NK-92 (cell line): ENCODE measurements around the gene PPP1R12B.
"Not testable (repeated sequence)": the region's sequence is repeated elsewhere in the genome, so short reads cannot be mapped to it uniquely, and the experiment has no call there.

Experiments used
- DNase-seq: peaks from one replicate; lab custom pipeline; 2025; ENCODE audit not compliant: unreplicated experiment; lab: John Stamatoyannopoulos, UW

The PPP1R12B gene

GRCh38 chr1:202343652-202344349, 4.7 kb upstream of the PPP1R12B start:
- no peak for DNase-seq

GRCh38 chr1:202348005-202348508, 442 bp upstream of the PPP1R12B start:
- no peak for DNase-seq

- no peak for DNase-seq
Observed at GRCh38 chr1:202349206-202349928, 868 bp downstream of the PPP1R12B start.

- DNase-seq: no peak
Observed at GRCh38 chr1:202351725-202352124, 3.2 kb downstream of the PPP1R12B start.

- DNase-seq: not testable (repeated sequence)
Observed at GRCh38 chr1:202352583-202353197, 4.2 kb downstream of the PPP1R12B start.

- no peak for DNase-seq
Observed at GRCh38 chr1:202355944-202356553, 7.5 kb downstream of the PPP1R12B start.

GRCh38 chr1:202357506-202357905, 9.0 kb downstream of the PPP1R12B start:
- no peak for DNase-seq

- no peak for DNase-seq
Observed at GRCh38 chr1:202361224-202361623, 12.7 kb downstream of the PPP1R12B start.

- no peak for DNase-seq
Observed at GRCh38 chr1:202361701-202362100, 13.2 kb downstream of the PPP1R12B start.

- no peak for DNase-seq
Observed at GRCh38 chr1:202362212-202362611, 13.7 kb downstream of the PPP1R12B start.

GRCh38 chr1:202365092-202365815, 16.8 kb downstream of the PPP1R12B start:
- DNase-seq: no peak

- DNase-seq: no peak
Observed at GRCh38 chr1:202367271-202367670, 18.8 kb downstream of the PPP1R12B start.

- DNase-seq: not testable (repeated sequence)
Observed at GRCh38 chr1:202370906-202371305, 22.4 kb downstream of the PPP1R12B start.

GRCh38 chr1:202374099-202374498, 25.6 kb downstream of the PPP1R12B start:
- DNase-seq: no peak

- not testable (repeated sequence) for DNase-seq
Observed at GRCh38 chr1:202375175-202375574, 26.7 kb downstream of the PPP1R12B start.

- no peak for DNase-seq
Observed at GRCh38 chr1:202376247-202376646, 27.7 kb downstream of the PPP1R12B start.

- DNase-seq: not testable (repeated sequence)
Observed at GRCh38 chr1:202379884-202380529, 31.5 kb downstream of the PPP1R12B start.

- DNase-seq: not testable (repeated sequence)
Observed at GRCh38 chr1:202380535-202380934, 32.0 kb downstream of the PPP1R12B start.

GRCh38 chr1:202381867-202382266, 33.4 kb downstream of the PPP1R12B start:
- not testable (repeated sequence) for DNase-seq

- not testable (repeated sequence) for DNase-seq
Observed at GRCh38 chr1:202395831-202396230, 47.3 kb downstream of the PPP1R12B start.
